Measurements from ENCODE around the gene MYOM1. TPM values are rescaled to one million over a fixed set of nuclear protein-coding genes. Genes with fewer than 3 reads are reported as not detected.

MYOM1 gene
- total RNA-seq, 1 donor from 2014 or later: 0.57 TPM

DNA sequence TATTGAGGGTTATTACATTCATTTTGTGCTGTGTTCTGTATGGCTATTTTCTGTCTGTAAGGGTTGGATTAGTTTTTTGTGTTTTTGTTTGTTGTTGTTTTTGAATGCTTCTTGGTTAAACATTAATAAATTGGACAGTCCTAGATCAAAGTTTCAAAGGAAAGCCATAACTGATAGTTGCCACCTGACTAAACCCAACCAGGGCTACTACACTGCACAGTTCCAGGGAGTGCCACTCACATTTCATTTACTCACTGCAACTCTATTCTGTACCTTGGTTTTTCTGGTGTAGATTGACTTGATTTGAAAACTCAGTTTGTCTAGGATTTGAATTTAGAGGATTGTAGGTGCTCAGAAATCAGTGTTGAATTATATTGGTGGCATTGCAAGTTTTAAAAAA is 48.5 kb upstream of the MYOM1 start:
- Histone ChIP-seq H3K27me3 (ENCODE audit: insufficient read depth, low read length) (no peaks in the 10 kb centered on the region), H4K20me1 (ENCODE audit: insufficient read depth, low read length) (peaks cover 97% of the 10 kb centered on the region), H3K27ac (ENCODE audit: low read depth, low read length) (no peak overlapping the region), H3K4me1 (ENCODE audit: insufficient read depth, low read length) (peaks cover 45% of the 10 kb centered on the region), H3K36me3 (ENCODE audit: insufficient read depth, low read length) (peaks cover 6% of the 10 kb centered on the region), H2AFZ (ENCODE audit: low read depth, low read length) (no peak overlapping the region), H3K4me3 (ENCODE audit: insufficient read depth, low read depth, low read length) (no peak overlapping the region), H3K9me3 (ENCODE audit: insufficient read depth, low read depth, low read length) (no peaks in the 10 kb centered on the region), H3K4me2 (ENCODE audit: low read length) (no peak overlapping the region), H3K79me2 (ENCODE audit: insufficient read depth, low read length) (peaks cover 100% of the 10 kb centered on the region), H3K9ac (ENCODE audit: low read length) (no peak overlapping the region)
- Mint-ChIP-seq H3K4me3 (ENCODE audit: unreplicated experiment) (peak overlapping the region; percentile 41), H3K27me3 (ENCODE audit: low read depth, unreplicated experiment) (no peaks in the 10 kb centered on the region), H3K36me3 (ENCODE audit: low read depth, unreplicated experiment) (peaks cover 9% of the 10 kb centered on the region), H3K4me1 (ENCODE audit: low read depth, unreplicated experiment) (peaks cover 56% of the 10 kb centered on the region), H3K9me3 (ENCODE audit: unreplicated experiment) (no peaks in the 10 kb centered on the region), H3K27ac (ENCODE audit: unreplicated experiment) (peak overlapping the region; percentile 35)
- no peak for DNase-seq (ENCODE audit: low read depth)
- TF ChIP-seq, protein P1, sequence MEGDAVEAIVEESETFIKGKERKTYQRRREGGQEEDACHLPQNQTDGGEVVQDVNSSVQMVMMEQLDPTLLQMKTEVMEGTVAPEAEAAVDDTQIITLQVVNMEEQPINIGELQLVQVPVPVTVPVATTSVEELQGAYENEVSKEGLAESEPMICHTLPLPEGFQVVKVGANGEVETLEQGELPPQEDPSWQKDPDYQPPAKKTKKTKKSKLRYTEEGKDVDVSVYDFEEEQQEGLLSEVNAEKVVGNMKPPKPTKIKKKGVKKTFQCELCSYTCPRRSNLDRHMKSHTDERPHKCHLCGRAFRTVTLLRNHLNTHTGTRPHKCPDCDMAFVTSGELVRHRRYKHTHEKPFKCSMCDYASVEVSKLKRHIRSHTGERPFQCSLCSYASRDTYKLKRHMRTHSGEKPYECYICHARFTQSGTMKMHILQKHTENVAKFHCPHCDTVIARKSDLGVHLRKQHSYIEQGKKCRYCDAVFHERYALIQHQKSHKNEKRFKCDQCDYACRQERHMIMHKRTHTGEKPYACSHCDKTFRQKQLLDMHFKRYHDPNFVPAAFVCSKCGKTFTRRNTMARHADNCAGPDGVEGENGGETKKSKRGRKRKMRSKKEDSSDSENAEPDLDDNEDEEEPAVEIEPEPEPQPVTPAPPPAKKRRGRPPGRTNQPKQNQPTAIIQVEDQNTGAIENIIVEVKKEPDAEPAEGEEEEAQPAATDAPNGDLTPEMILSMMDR (IDR thresholded peaks at IDR 0.05; ENCODE audit: insufficient read depth, low read depth, low read length): no peak
- no peak for TF ChIP-seq EZH2 (IDR thresholded peaks at IDR 0.05; ENCODE audit: insufficient read depth, low read length)
- FAIRE-seq: no peak

DNA sequence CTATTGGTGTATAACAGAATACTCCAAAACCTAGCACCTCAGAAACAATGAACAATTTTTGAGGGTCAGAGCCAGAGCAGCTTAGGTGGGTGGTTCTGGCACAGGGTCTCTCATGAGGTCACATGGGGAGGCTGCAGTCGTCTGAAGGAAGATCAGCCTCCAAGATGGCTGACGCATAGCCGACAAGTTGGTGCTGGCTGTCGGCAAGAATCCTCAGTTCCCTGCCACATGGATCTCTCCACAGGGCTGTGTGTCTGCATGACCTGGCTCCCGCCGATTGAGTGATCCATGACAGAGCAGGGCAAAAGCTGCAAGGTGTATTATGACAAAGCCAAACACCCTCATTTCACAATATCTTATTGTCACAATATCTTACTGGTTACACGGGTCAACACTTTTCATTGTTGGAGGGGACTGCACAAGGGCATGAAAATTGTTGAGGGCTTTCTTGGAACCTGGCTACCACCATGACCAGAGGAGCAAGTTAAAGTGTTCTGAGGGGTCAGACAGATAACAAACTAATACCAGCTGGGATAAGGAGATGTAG is 46.4 kb upstream of the MYOM1 start:
- Mint-ChIP-seq H3K4me3 (ENCODE audit: unreplicated experiment) (peak overlapping the region; percentile 41), H3K9me3 (ENCODE audit: unreplicated experiment) (no peaks in the 10 kb centered on the region), H3K36me3 (ENCODE audit: low read depth, unreplicated experiment) (peaks cover 1% of the 10 kb centered on the region), H3K27ac (ENCODE audit: unreplicated experiment) (peak overlapping the region; percentile 75), H3K27me3 (ENCODE audit: low read depth, unreplicated experiment) (no peaks in the 10 kb centered on the region), H3K4me1 (ENCODE audit: low read depth, unreplicated experiment) (peaks cover 54% of the 10 kb centered on the region)
- H3K9ac ChIP-seq (ENCODE audit: low read length): no peak overlapping the region
- no peak overlapping the region for H3K27ac ChIP-seq (ENCODE audit: low read depth, low read length)
- TF ChIP-seq, protein P1 (IDR thresholded peaks at IDR 0.05; ENCODE audit: insufficient read depth, low read depth, low read length): no peak
- no peak for TF ChIP-seq EZH2 (IDR thresholded peaks at IDR 0.05; ENCODE audit: insufficient read depth, low read length)
- H3K9me3 ChIP-seq (ENCODE audit: insufficient read depth, low read depth, low read length): no peaks in the 10 kb centered on the region
- no peak for FAIRE-seq
- H4K20me1 ChIP-seq (ENCODE audit: insufficient read depth, low read length): peaks cover 86% of the 10 kb centered on the region
- H3K4me3 ChIP-seq (ENCODE audit: insufficient read depth, low read depth, low read length): no peak overlapping the region
- H3K4me1 ChIP-seq (ENCODE audit: insufficient read depth, low read length): peaks cover 47% of the 10 kb centered on the region
- H3K36me3 ChIP-seq (ENCODE audit: insufficient read depth, low read length): no peaks in the 10 kb centered on the region
- H3K79me2 ChIP-seq (ENCODE audit: insufficient read depth, low read length): peaks cover 97% of the 10 kb centered on the region
- H3K4me2 ChIP-seq (ENCODE audit: low read length): peak overlapping the region; percentile 30
- H3K27me3 ChIP-seq (ENCODE audit: insufficient read depth, low read length): no peaks in the 10 kb centered on the region
- no peak for DNase-seq (ENCODE audit: low read depth)
- no peak overlapping the region for H2AFZ ChIP-seq (ENCODE audit: low read depth, low read length)

DNA sequence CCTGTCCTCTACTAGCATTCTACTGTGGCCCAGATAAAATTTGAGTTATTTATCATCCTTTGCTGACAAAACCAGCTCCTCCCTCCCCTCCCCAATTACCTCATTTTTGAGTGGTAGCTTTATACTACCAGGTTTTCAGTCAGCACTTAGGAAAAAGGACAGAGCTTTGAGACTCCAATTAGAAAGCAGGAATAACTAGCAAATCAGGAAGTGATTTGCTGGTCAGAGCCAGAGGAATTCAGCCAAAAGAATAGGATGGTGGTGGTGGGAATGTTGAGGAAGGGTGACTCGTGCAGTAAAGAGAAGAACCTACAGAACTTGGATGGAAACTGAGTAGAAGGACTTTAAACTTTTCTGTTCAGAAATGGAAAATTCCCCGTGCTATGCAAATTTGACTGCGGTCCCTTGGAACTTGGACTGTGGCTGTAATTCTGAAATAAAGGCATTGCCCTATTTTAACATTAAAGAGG is 45.8 kb upstream of the MYOM1 start:
- FAIRE-seq: no peak
- no peak overlapping the region for H3K27ac ChIP-seq (ENCODE audit: low read depth, low read length)
- H4K20me1 ChIP-seq (ENCODE audit: insufficient read depth, low read length): peaks cover 81% of the 10 kb centered on the region
- no peaks in the 10 kb centered on the region for H3K36me3 ChIP-seq (ENCODE audit: insufficient read depth, low read length)
- Mint-ChIP-seq H3K36me3 (ENCODE audit: low read depth, unreplicated experiment) (peaks cover 1% of the 10 kb centered on the region), H3K4me1 (ENCODE audit: low read depth, unreplicated experiment) (peaks cover 57% of the 10 kb centered on the region), H3K9me3 (ENCODE audit: unreplicated experiment) (no peaks in the 10 kb centered on the region), H3K4me3 (ENCODE audit: unreplicated experiment) (peak overlapping the region; percentile 74), H3K27me3 (ENCODE audit: low read depth, unreplicated experiment) (no peaks in the 10 kb centered on the region), H3K27ac (ENCODE audit: unreplicated experiment) (peak overlapping the region; percentile 75)
- peaks cover 91% of the 10 kb centered on the region for H3K79me2 ChIP-seq (ENCODE audit: insufficient read depth, low read length)
- no peak overlapping the region for H3K9ac ChIP-seq (ENCODE audit: low read length)
- peaks cover 53% of the 10 kb centered on the region for H3K4me1 ChIP-seq (ENCODE audit: insufficient read depth, low read length)
- H3K4me2 ChIP-seq (ENCODE audit: low read length): peak overlapping the region; percentile 30
- TF ChIP-seq EZH2 (IDR thresholded peaks at IDR 0.05; ENCODE audit: insufficient read depth, low read length): no peak
- TF ChIP-seq, protein P1 (IDR thresholded peaks at IDR 0.05; ENCODE audit: insufficient read depth, low read depth, low read length): no peak
- H2AFZ ChIP-seq (ENCODE audit: low read depth, low read length): no peak overlapping the region
- H3K27me3 ChIP-seq (ENCODE audit: insufficient read depth, low read length): no peaks in the 10 kb centered on the region
- H3K9me3 ChIP-seq (ENCODE audit: insufficient read depth, low read depth, low read length): no peaks in the 10 kb centered on the region
- peak; percentile 56 for DNase-seq (ENCODE audit: low read depth)
- H3K4me3 ChIP-seq (ENCODE audit: insufficient read depth, low read depth, low read length): no peak overlapping the region

All from astrocyte (in vitro differentiated cells and primary cell).